WTC11 (cell line): Measurements from ENCODE around the gene TP53BP1. TPM values are rescaled to one million over a fixed set of nuclear protein-coding genes. Genes with fewer than 3 reads are reported as not detected.

ENCODE experiments used
- ATAC-seq: fragments of 200-7000 bp; cut with Tn5 transposase; 2 replicates; pipeline ENCODE4 v1.10.0; 2021; ENCODE audit warnings: mild to moderate bottlenecking, moderate library complexity
- CTCF ChIA-PET: fragments of 300-600 bp; sonication (Branson Sonifier 250); formaldehyde crosslinking; loops from one replicate; lab custom pipeline; 2021; ENCODE audit warnings: antibody characterized with exemption; lab: Charles Lee
- POLR2A ChIA-PET: fragments of 350-600 bp; sonication (Branson Sonifier 250); formaldehyde crosslinking; loops from one replicate; lab custom pipeline; 2021; ENCODE audit warnings: antibody characterized with exemption; lab: Charles Lee
- DNase-seq: peaks from one replicate; pipeline ENCODE4 v3.0.0; 2021; ENCODE audit warnings: low spot score
- H3K27ac Mint-ChIP-seq: 2 replicates; pipeline ENCODE4 v1.8.0; 2021; ENCODE audit warnings: mixed read lengths
- H3K27me3 Mint-ChIP-seq: 2 replicates; pipeline ENCODE4 v1.8.0; 2021; ENCODE audit warnings: low read depth, mild to moderate bottlenecking, moderate library complexity, mixed read lengths
- H3K36me3 Mint-ChIP-seq: 2 replicates; pipeline ENCODE4 v1.8.0; 2021; ENCODE audit warnings: mixed read lengths
- H3K4me1 Mint-ChIP-seq: 2 replicates; pipeline ENCODE4 v1.8.0; 2022; ENCODE audit warnings: mixed read lengths
- H3K4me3 Mint-ChIP-seq: 2 replicates; pipeline ENCODE4 v1.8.0; 2021; ENCODE audit warnings: mild to moderate bottlenecking, moderate library complexity, mixed read lengths
- H3K9me3 Mint-ChIP-seq: 2 replicates; pipeline ENCODE4 v1.8.0; 2021; ENCODE audit warnings: mixed read lengths
- ATF1 ChIP-seq: sonication (generic); formaldehyde crosslinking; IDR thresholded peaks from 2 replicates; pipeline ENCODE4 v1.8.1; 2023; ENCODE audit warnings: mild to moderate bottlenecking, moderate library complexity, missing genetic modification reagents
- CTCF ChIP-seq: fragments of 200-600 bp; IDR thresholded peaks from 2 replicates; pipeline ENCODE4 v1.8.0; 2022; ENCODE audit warnings: antibody characterized with exemption
- E2F5 ChIP-seq: sonication (generic); formaldehyde crosslinking; IDR thresholded peaks from 2 replicates; pipeline ENCODE4 v1.8.1; 2022; ENCODE audit warnings: mild to moderate bottlenecking, moderate library complexity, missing genetic modification reagents
- ELF4 ChIP-seq: sonication (generic); formaldehyde crosslinking; IDR thresholded peaks from 2 replicates; pipeline ENCODE4 v1.8.1; 2022; ENCODE audit warnings: low read depth, mild to moderate bottlenecking, moderate library complexity, missing genetic modification reagents
- FOXP4 ChIP-seq: sonication (generic); formaldehyde crosslinking; IDR thresholded peaks from 2 replicates; pipeline ENCODE4 v1.8.0; 2022; ENCODE audit warnings: mild to moderate bottlenecking, missing genetic modification reagents
- GABPB1 ChIP-seq: sonication (generic); formaldehyde crosslinking; IDR thresholded peaks from 2 replicates; pipeline ENCODE4 v1.8.1; 2023; ENCODE audit warnings: mild to moderate bottlenecking, missing genetic modification reagents
- HMGA2 ChIP-seq: fragments of 250-450 bp; sonication (Bioruptor Pico); IDR thresholded peaks from 2 replicates; pipeline ENCODE4 v1.4.0; 2021; ENCODE audit warnings: mild to moderate bottlenecking, moderate library complexity
- HMGXB4 ChIP-seq: sonication (generic); formaldehyde crosslinking; IDR thresholded peaks from 2 replicates; pipeline ENCODE4 v1.8.1; 2023; ENCODE audit warnings: mild to moderate bottlenecking, moderate library complexity, missing genetic modification reagents
- MYBL2 ChIP-seq: sonication (generic); formaldehyde crosslinking; IDR thresholded peaks from 2 replicates; pipeline ENCODE4 v1.8.1; 2023; ENCODE audit warnings: mild to moderate bottlenecking, moderate library complexity, missing genetic modification reagents
- NFE2L1 ChIP-seq: sonication (generic); formaldehyde crosslinking; IDR thresholded peaks from 2 replicates; pipeline ENCODE4 v1.8.1; 2023; ENCODE audit warnings: missing genetic modification reagents
- PREB ChIP-seq: sonication (generic); formaldehyde crosslinking; IDR thresholded peaks from 2 replicates; pipeline ENCODE4 v1.8.1; 2022; ENCODE audit warnings: mild to moderate bottlenecking, missing genetic modification reagents, moderate library complexity, borderline replicate concordance
- SOX15 ChIP-seq: fragments of 250-450 bp; sonication (Bioruptor Pico); IDR thresholded peaks from 2 replicates; pipeline ENCODE4 v1.9.0; 2021; ENCODE audit warnings: mild to moderate bottlenecking
- USF2 ChIP-seq: sonication (generic); formaldehyde crosslinking; IDR thresholded peaks from 2 replicates; pipeline ENCODE4 v1.8.1; 2023; ENCODE audit warnings: mild to moderate bottlenecking, missing genetic modification reagents, moderate library complexity
- ZNF121 ChIP-seq: sonication (generic); formaldehyde crosslinking; IDR thresholded peaks from 2 replicates; pipeline ENCODE4 v1.8.0; 2023; ENCODE audit warnings: missing genetic modification reagents
- ZNF219 ChIP-seq: sonication (generic); formaldehyde crosslinking; IDR thresholded peaks from 2 replicates; pipeline ENCODE4 v1.8.0; 2023; ENCODE audit warnings: missing genetic modification reagents, mild to moderate bottlenecking, borderline replicate concordance
- ZNF317 ChIP-seq: sonication (generic); formaldehyde crosslinking; IDR thresholded peaks from 2 replicates; pipeline ENCODE4 v1.8.1; 2023; ENCODE audit warnings: low read depth, mild to moderate bottlenecking, moderate library complexity, missing genetic modification reagents, borderline replicate concordance
- ZNF532 ChIP-seq: fragments of 250-450 bp; sonication (Bioruptor Pico); IDR thresholded peaks from 2 replicates; pipeline ENCODE4 v1.9.0; 2021; ENCODE audit warnings: mild to moderate bottlenecking, borderline replicate concordance
- total RNA-seq: library from RNA; stranded (reverse); gene quantifications from 3 replicates; pipeline ENCODE4 v1.2.3, GENCODE V29; 2021

Gene TP53BP1
- total RNA-seq, 1 experiment from 2014 or later, result 67.1 TPM

GRCh38 chr15:43538091-43538490, 45.1 kb upstream of the TP53BP1 start:
- ChIA-PET CTCF (no interaction called here), POLR2A (no interaction called here)
- no peaks in the 10 kb centered on the region for H3K4me1 Mint-ChIP-seq

GRCh38 chr15:43534897-43535296, 41.9 kb upstream of the TP53BP1 start:
- Mint-ChIP-seq H3K9me3 (no peaks in the 10 kb centered on the region), H3K36me3 (no peaks in the 10 kb centered on the region; the same call in 1 of the 2 replicates), H3K27me3 (no peaks in the 10 kb centered on the region; the same call in 1 of the 2 replicates), H3K4me3 (no peak overlapping the region), H3K4me1 (peaks cover 21% of the 10 kb centered on the region), H3K27ac (no peak overlapping the region)
- DNase-seq (no peak), ATAC-seq (no peak)
- ChIA-PET CTCF (no interaction called here), POLR2A (interaction anchor here (0.6 kb wide), 1 partner anchor 178 kb away, joined by 5 read pairs; no protein-coding TSS in a partner anchor)
- TF ChIP-seq E2F5 (CRISPR knock-in tag) (no peak), USF2 (CRISPR knock-in tag) (no peak), PREB (no peak), ZNF317 (CRISPR knock-in tag) (no peak), GABPB1 (CRISPR knock-in tag) (no peak), ZNF532 (CRISPR knock-in tag) (no peak)

More at GRCh38 chr15:43538091-43538490, 45.1 kb upstream of the TP53BP1 start:
- H3K36me3 Mint-ChIP-seq, result peaks cover 2% of the 10 kb centered on the region; the same call in 1 of the 2 replicates
- peaks cover 4% of the 10 kb centered on the region; the same call in 1 of the 2 replicates for H3K9me3 Mint-ChIP-seq
- H3K4me3 Mint-ChIP-seq, result no peak overlapping the region
- ATAC-seq (no peak), DNase-seq (no peak)
- H3K27ac Mint-ChIP-seq, result no peak overlapping the region
- H3K27me3 Mint-ChIP-seq, result no peaks in the 10 kb centered on the region
- TF ChIP-seq NFE2L1 (CRISPR knock-in tag) (no peak), MYBL2 (CRISPR knock-in tag) (no peak), GABPB1 (CRISPR knock-in tag) (no peak), CTCF (no peak), ELF4 (CRISPR knock-in tag) (no peak), ZNF121 (CRISPR knock-in tag) (no peak), HMGA2 (CRISPR knock-in tag) (no peak), ZNF219 (CRISPR knock-in tag) (no peak), FOXP4 (no peak), HMGXB4 (CRISPR knock-in tag) (no peak), SOX15 (no peak), ATF1 (CRISPR knock-in tag) (no peak)
